IMR-90 (cell line): ENCODE results near the gene HAGHL. TPM values are rescaled to one million over a fixed set of nuclear protein-coding genes. Genes with fewer than 3 reads are reported as not detected.

ENCODE experiments used
- ATAC-seq: fragments of 200-7000 bp; cut with Tn5 transposase; 2 replicates; pipeline ENCODE4 v1.9.1; 2020; ENCODE audit warnings: low read depth, mild to moderate bottlenecking, moderate library complexity
- BruUV-seq: library from RNA; stranded (reverse); fragments of 400-500 nt; replicated peaks from 2 replicates; lab custom pipeline; 2021; lab: Mats Ljungman, UMichigan
- CTCF ChIA-PET: fragments of 300-600 bp; formaldehyde crosslinking; extraction: SDS; loops from one replicate; lab custom pipeline; 2021; ENCODE audit warnings: antibody characterized with exemption; lab: Yijun Ruan, JAX
- POLR2A ChIA-PET: fragments of 300-600 bp; sonication (Branson Sonifier 250); formaldehyde crosslinking; loops from one replicate; lab custom pipeline; 2022; ENCODE audit warnings: antibody characterized with exemption; ENCODE audit not compliant: unreplicated experiment; lab: Charles Lee
- DNase-seq: peaks from one replicate; pipeline ENCODE4 v3.0.0; 2013
- H2AFZ ChIP-seq: replicated peaks from 2 replicates; pipeline ENCODE3; 2013; ENCODE audit warnings: low read length, mild to moderate bottlenecking; ENCODE audit not compliant: poor library complexity
- H2AK5ac ChIP-seq: 2 replicates; pipeline ENCODE4 v1.6.1; 2013; ENCODE audit warnings: low read depth, low read length, inconsistent platforms
- H2AK9ac ChIP-seq: replicated peaks from 2 replicates; pipeline ENCODE3; 2013; ENCODE audit warnings: mild to moderate bottlenecking, low read depth, low read length, moderate library complexity; ENCODE audit not compliant: poor library complexity
- H2BK120ac ChIP-seq: 2 replicates; pipeline ENCODE4 v1.6.1; 2013; ENCODE audit warnings: low read depth, low read length, inconsistent platforms
- H2BK15ac ChIP-seq: 3 replicates; pipeline ENCODE4 v1.6.1; 2013; ENCODE audit warnings: low read depth, low read length, inconsistent platforms
- H2BK20ac ChIP-seq: 2 replicates; pipeline ENCODE4 v1.6.1; 2013; ENCODE audit warnings: low read depth, mild to moderate bottlenecking, inconsistent platforms, low read length, moderate library complexity
- H2BK5ac ChIP-seq: 2 replicates; pipeline ENCODE4 v1.6.1; 2013; ENCODE audit warnings: mild to moderate bottlenecking, low read depth, low read length, inconsistent platforms; ENCODE audit not compliant: poor library complexity, severe bottlenecking
- H3K14ac ChIP-seq: replicated peaks from 2 replicates; pipeline ENCODE4 v1.6.1; 2013; ENCODE audit warnings: low read depth, low read length, inconsistent platforms
- H3K18ac ChIP-seq: 2 replicates; pipeline ENCODE4 v1.6.1; 2013; ENCODE audit warnings: low read depth, low read length, control low read depth
- H3K23ac ChIP-seq: 2 replicates; pipeline ENCODE4 v1.6.1; 2013; ENCODE audit warnings: low read depth, low read length, inconsistent platforms
- H3K27ac ChIP-seq: 2 replicates; pipeline ENCODE4 v1.5.1; 2013; ENCODE audit warnings: mild to moderate bottlenecking, control low read depth, low read length; ENCODE audit not compliant: insufficient read depth
- H3K27me3 ChIP-seq: 2 replicates; pipeline ENCODE4 v1.6.1; 2013; ENCODE audit warnings: low read length; ENCODE audit not compliant: control insufficient read depth, insufficient read depth
- H3K36me3 ChIP-seq: 2 replicates; pipeline ENCODE4 v1.6.1; 2013; ENCODE audit warnings: low read length, mixed read lengths; ENCODE audit not compliant: control insufficient read depth, insufficient read depth
- H3K4ac ChIP-seq: 2 replicates; pipeline ENCODE4 v1.6.1; 2013; ENCODE audit warnings: low read depth, low read length, inconsistent platforms
- H3K4me1 ChIP-seq: 2 replicates; pipeline ENCODE4 v1.6.1; 2013; ENCODE audit warnings: low read length, mixed read lengths; ENCODE audit not compliant: control insufficient read depth, insufficient read depth
- H3K4me2 ChIP-seq: 2 replicates; pipeline ENCODE4 v1.6.1; 2013; ENCODE audit warnings: low read depth, mild to moderate bottlenecking, control low read depth, low read length, moderate library complexity
- H3K4me3 ChIP-seq: 2 replicates; pipeline ENCODE4 v1.5.1; 2013; ENCODE audit warnings: low read depth, mild to moderate bottlenecking, control low read depth, low read length, moderate library complexity; ENCODE audit not compliant: insufficient read depth
- H3K56ac ChIP-seq: 2 replicates; pipeline ENCODE4 v1.6.1; 2013; ENCODE audit warnings: low read length, inconsistent platforms; ENCODE audit not compliant: insufficient read depth; ENCODE audit errors: extremely low read depth
- H3K79me1 ChIP-seq, 2 experiments: 2 replicates each; pipeline ENCODE4 v1.6.1; 2013; ENCODE audit warnings: low read length in 2 of 2, inconsistent platforms in 1 of 2, low read depth in 1 of 2
- H3K9ac ChIP-seq: 2 replicates; pipeline ENCODE4 v1.6.1; 2013; ENCODE audit warnings: low read depth, low read length, control low read depth
- H3K9me1 ChIP-seq: 2 replicates; pipeline ENCODE4 v1.6.1; 2013; ENCODE audit warnings: low read length, inconsistent platforms; ENCODE audit not compliant: insufficient read depth
- H3K9me3 ChIP-seq: 2 replicates; pipeline ENCODE4 v1.6.1; 2013; ENCODE audit warnings: low read length; ENCODE audit not compliant: control insufficient read depth, insufficient read depth
- H4K20me1 ChIP-seq: 2 replicates; pipeline ENCODE4 v1.6.1; 2013; ENCODE audit warnings: low read length, inconsistent platforms; ENCODE audit not compliant: insufficient read depth
- H4K5ac ChIP-seq: 2 replicates; pipeline ENCODE4 v1.6.1; 2013; ENCODE audit warnings: mild to moderate bottlenecking, low read depth, low read length, control low read depth
- H4K8ac ChIP-seq, 2 experiments: 2 replicates each; pipeline ENCODE4 v1.6.1; 2013; ENCODE audit warnings: low read depth in 2 of 2, low read length in 2 of 2, control low read depth in 1 of 2, inconsistent platforms in 1 of 2
- H4K91ac ChIP-seq: 2 replicates; pipeline ENCODE4 v1.6.1; 2013; ENCODE audit warnings: low read depth, low read length, inconsistent platforms; ENCODE audit not compliant: insufficient read depth
- BHLHE40 ChIP-seq: fragments of 150-350 bp; IDR thresholded peaks from 2 replicates; pipeline ENCODE4 v1.6.1; 2016; ENCODE audit warnings: mild to moderate bottlenecking, low read depth, low read length
- CEBPB ChIP-seq: IDR thresholded peaks from 2 replicates; pipeline ENCODE4 v1.6.1; 2012; ENCODE audit warnings: low read depth, low read length, improper control_type of control experiment
- CHD1 ChIP-seq: IDR thresholded peaks from 2 replicates; pipeline ENCODE4 v1.6.1; 2012; ENCODE audit warnings: low read depth, low read length, improper control_type of control experiment
- FOS ChIP-seq: fragments of 150-350 bp; IDR thresholded peaks from 2 replicates; pipeline ENCODE4 v1.6.1; 2016; ENCODE audit warnings: low read depth, low read length
- MAZ ChIP-seq: IDR thresholded peaks from 2 replicates; pipeline ENCODE4 v1.6.1; 2012; ENCODE audit warnings: low read depth, mild to moderate bottlenecking, low read length, improper control_type of control experiment, moderate library complexity, borderline replicate concordance
- MXI1 ChIP-seq: IDR thresholded peaks from 2 replicates; pipeline ENCODE4 v1.6.1; 2012; ENCODE audit warnings: low read depth, mild to moderate bottlenecking, low read length, moderate library complexity, borderline replicate concordance
- NFE2L2 ChIP-seq: fragments of 150-350 bp; IDR thresholded peaks from 2 replicates; pipeline ENCODE4 v1.6.1; 2016; ENCODE audit warnings: low read depth, mild to moderate bottlenecking, low read length
- POLR2A ChIP-seq: IDR thresholded peaks from 2 replicates; pipeline ENCODE4 v1.6.1; 2012; ENCODE audit warnings: mild to moderate bottlenecking, low read depth, low read length
- RAD21 ChIP-seq: IDR thresholded peaks from 2 replicates; pipeline ENCODE4 v1.6.1; 2012; ENCODE audit warnings: low read length, improper control_type of control experiment
- RCOR1 ChIP-seq: IDR thresholded peaks from 2 replicates; pipeline ENCODE4 v1.6.1; 2012; ENCODE audit warnings: mild to moderate bottlenecking, low read length, improper control_type of control experiment; ENCODE audit not compliant: insufficient replicate concordance
- RFX5 ChIP-seq: IDR thresholded peaks from 2 replicates; pipeline ENCODE4 v1.8.0; 2012; ENCODE audit warnings: low read depth, mild to moderate bottlenecking, low read length, moderate library complexity
- SMC3 ChIP-seq: fragments of 150-350 bp; IDR thresholded peaks from 2 replicates; pipeline ENCODE4 v1.6.1; 2016; ENCODE audit warnings: low read depth, mild to moderate bottlenecking, antibody characterized with exemption, low read length, moderate library complexity
- WGBS, 2 experiments: methylation state at CpG; one replicate each; pipeline versions ENCODE4 v1.1.5 to v1.1.7; 2013; ENCODE audit warnings: missing lambda C conversion rate in 2 of 2; ENCODE audit not compliant: insufficient read length in 1 of 2; ENCODE audit errors: extremely low coverage in 2 of 2; 5-methylcytosine and 5-hydroxymethylcytosine counted together
- dilution Hi-C: fragments of 300-500 bp; cut with HindIII; formaldehyde crosslinking; loops from one replicate; pipeline ENCODE4 v1.14.3; 2018; ENCODE audit warnings: low sequenced_read_pairs; ENCODE audit not compliant: unreplicated experiment
- in situ Hi-C: fragments of 300-500 bp; cut with MboI; formaldehyde crosslinking; loops from 3 replicates; pipeline ENCODE4 v1.14.3; 2019; ENCODE audit warnings: low sequenced_read_pairs, inconsistent platforms, mixed read lengths
- intact Hi-C: fragments of 100-400 bp; cut with micrococcal nuclease; formaldehyde crosslinking; loops from 2 replicates; pipeline ENCODE4 v1.10.0; 2022
- polyA plus RNA-seq, 3 experiments: library from polyadenylated mRNA; depleted of rRNA; stranded (reverse); fragments of >200 nt; gene quantifications; 2 replicates each; pipeline ENCODE4 v1.2.3, GENCODE V29; 2012; ENCODE audit warnings: low replicate concordance in 1 of 3
- total RNA-seq: library from RNA; depleted of rRNA; stranded (reverse); fragments of >200 nt; gene quantifications from 2 replicates; pipeline ENCODE4 v1.2.3, GENCODE V29; 2012
- TF ChIP-seq, protein P1 (sequence below): fragments of 150-350 bp; IDR thresholded peaks from 2 replicates; pipeline ENCODE4 v1.6.1; 2017; ENCODE audit warnings: mild to moderate bottlenecking, antibody characterized with exemption, low read length, low read depth

Gene HAGHL
- total and polyA plus RNA-seq, 2 of the 4 experiments (the other 2 are of a cell fraction): 3.0 to 12.5 TPM

DNA sequence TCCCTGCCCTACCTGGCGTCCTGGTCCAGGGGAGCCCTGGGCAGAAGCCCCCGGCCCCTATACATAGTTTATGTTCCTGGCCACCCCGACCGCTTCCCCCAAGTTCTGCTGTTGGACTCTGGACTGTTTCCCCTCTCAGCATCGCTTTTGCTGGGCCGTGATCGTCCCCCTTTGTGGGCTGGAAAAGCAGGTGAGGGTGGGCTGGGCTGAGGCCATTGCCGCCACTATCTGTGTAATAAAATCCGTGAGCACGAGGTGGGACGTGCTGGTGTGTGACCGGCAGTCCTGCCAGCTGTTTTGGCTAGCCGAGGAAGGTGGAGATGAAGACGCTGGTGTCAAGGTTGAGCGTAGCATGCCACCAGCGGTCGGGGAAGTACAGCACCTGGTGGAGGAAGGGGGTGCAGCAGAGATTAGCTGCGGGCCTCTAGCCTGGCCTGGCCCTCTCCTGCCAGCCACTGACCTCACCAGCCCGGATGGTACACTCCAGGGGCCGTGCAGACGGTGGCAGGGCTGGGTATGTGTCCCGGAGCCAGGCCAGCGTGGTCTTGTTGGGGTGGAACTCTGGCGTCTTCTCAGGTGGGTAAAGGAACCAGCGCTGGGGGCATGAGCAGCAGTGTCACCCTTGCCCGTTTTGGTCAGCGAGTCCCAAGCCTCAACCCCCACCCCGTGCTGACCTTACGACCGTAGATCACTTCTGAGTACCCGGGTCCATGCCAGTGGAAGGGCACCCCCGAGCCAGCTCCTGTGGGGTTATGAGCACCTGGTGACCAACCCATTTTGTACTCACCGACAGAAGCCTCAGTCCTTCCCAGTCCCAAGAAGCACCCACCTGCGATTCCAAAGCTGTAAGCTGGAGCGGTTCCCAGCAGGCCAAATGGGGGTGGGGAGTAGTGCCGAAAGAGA is 44.2 kb upstream of the HAGHL start (continued):
- TF ChIP-seq, protein P1, sequence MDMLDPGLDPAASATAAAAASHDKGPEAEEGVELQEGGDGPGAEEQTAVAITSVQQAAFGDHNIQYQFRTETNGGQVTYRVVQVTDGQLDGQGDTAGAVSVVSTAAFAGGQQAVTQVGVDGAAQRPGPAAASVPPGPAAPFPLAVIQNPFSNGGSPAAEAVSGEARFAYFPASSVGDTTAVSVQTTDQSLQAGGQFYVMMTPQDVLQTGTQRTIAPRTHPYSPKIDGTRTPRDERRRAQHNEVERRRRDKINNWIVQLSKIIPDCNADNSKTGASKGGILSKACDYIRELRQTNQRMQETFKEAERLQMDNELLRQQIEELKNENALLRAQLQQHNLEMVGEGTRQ: no peak

DNA sequence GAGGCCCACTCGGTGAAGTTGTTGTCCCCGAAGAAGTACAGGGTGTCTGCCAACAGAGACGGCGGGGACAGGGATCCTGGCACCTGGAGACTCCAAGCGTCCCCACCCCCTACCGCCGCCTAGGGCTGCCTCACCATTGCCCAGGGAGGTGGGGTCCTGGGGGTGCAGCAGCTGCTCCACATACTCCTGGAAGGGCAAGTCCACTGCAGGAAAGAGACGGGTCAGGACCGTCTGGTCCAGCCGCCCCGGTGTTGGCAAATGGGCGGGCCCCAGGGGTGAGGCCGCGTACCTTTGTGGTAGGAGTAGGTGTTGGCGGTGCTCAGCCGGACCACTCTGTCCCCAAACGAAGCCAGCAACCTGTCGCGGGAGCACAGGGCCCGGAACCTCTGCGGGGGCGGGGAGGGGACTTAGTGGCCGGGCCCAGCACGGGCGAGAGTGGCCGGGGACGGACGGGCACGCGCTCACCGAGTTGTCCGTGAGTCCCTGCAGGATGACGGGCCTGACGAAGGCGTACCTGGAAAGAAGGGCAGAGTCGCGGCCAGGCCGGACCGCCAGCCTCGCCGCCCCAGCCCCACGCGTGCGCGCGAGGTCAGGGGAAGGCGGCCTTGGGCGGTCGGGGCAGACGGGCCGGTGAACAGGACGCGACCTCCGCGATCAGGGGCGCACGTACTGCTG is 43.4 kb upstream of the HAGHL start:
- Histone ChIP-seq H2BK15ac (no peak overlapping the region), H3K4ac (peak overlapping the region; percentile 63), H3K4me2 (peak overlapping the region; percentile 85), H3K9ac (peak overlapping the region; percentile 72), H4K20me1 (peaks cover 34% of the 10 kb centered on the region), H3K23ac (no peak overlapping the region), H3K36me3 (peaks cover 41% of the 10 kb centered on the region), H4K8ac (peak overlapping the region; percentile 28 to 73; a peak in 2 of 4 replicates), H3K4me1 (peaks cover 20% of the 10 kb centered on the region), H4K5ac (0 out of 2 replicates have a peak overlapping the region, but pooled peaks have one; percentile 32), H3K9me3 (no peaks in the 10 kb centered on the region), H2AFZ (peak overlapping the region; percentile 87), H4K91ac (no peak overlapping the region; the same call in 1 of the 2 replicates), H3K27me3 (no peaks in the 10 kb centered on the region), H2BK120ac (no peak overlapping the region), H3K14ac (no peak overlapping the region), H2AK5ac (peak overlapping the region; percentile 87), H3K9me1 (peaks cover 15% of the 10 kb centered on the region), H2AK9ac (peak overlapping the region; percentile 93), H2BK5ac (peak overlapping the region; percentile 29), H3K27ac (peak overlapping the region; percentile 54), H3K56ac (no peak overlapping the region), H3K4me3 (peak overlapping the region; percentile 81), H3K79me1 (peaks cover 9 to 54% of the 10 kb centered on the region in 2 experiments; a peak in 3 of 4 replicates), H3K18ac (no peak overlapping the region), H2BK20ac (no peak overlapping the region)
- POLR2A ChIA-PET: no interaction called here
- CTCF ChIA-PET: interaction anchor here (0.7 kb wide), 1 partner anchor 163 kb away, joined by 3 read pairs; no protein-coding TSS in a partner anchor
- dilution Hi-C loops (no loop called here), intact Hi-C loops (no loop called here), in situ Hi-C loops (no loop called here)
- no TSS peak for BruUV-seq
- ATAC-seq: no peak
- no peak for DNase-seq
- WGBS, 2 experiments: 13% methylated on average over 36 of the region's 57 CpGs; no CpG with 5 or more reads in 1 of the 2 experiments
- TF ChIP-seq BHLHE40: no peak
- TF ChIP-seq RCOR1: no peak
- TF ChIP-seq NFE2L2: no peak
- no peak for TF ChIP-seq SMC3
- no peak for TF ChIP-seq RAD21
- TF ChIP-seq MXI1: no peak
- no peak for TF ChIP-seq FOS
- no peak for TF ChIP-seq CEBPB
- TF ChIP-seq POLR2A: no peak
- TF ChIP-seq, protein P1: no peak
- no peak for TF ChIP-seq MAZ
- no peak for TF ChIP-seq RFX5
- TF ChIP-seq CHD1: no peak
